Prostate gland (tissue), 2 donors: ENCODE data around the gene COL13A1.

Experiments used
- CTCF ChIP-seq, 4 experiments: fragments of 200-600 bp in 2 of 4; fragments of 450-650 bp in 2 of 4; sonication (generic) in 2 of 4; IDR thresholded peaks; 1 replicate in 3 of 4; 2 replicates in 1 of 4; pipeline ENCODE4 v1.5.1; 2016 to 2019; ENCODE audit warnings: antibody characterized with exemption in 4 of 4, mild to moderate bottlenecking in 2 of 4, moderate library complexity in 2 of 4
- POLR2A ChIP-seq: fragments of 450-650 bp; IDR thresholded peaks from one replicate; pipeline ENCODE4 v1.6.1; 2016; ENCODE audit warnings: antibody characterized with exemption, mild to moderate bottlenecking

GRCh38 chr10:69901022-69901421 is 99.3 kb downstream of the COL13A1 start:
- TF ChIP-seq CTCF (IDR thresholded peaks at IDR 0.05) (no peak), POLR2A (no peak)
